DMS114 treated with DMSO at 0.1 percent for 48 hours (cell line): ENCODE results near the gene ISG15.
"Not testable (repeated sequence)": the region's sequence is repeated elsewhere in the genome, so short reads cannot be mapped to it uniquely, and the experiment has no call there.

Experiments
- DNase-seq: peaks from one replicate; lab custom pipeline; 2025; ENCODE audit not compliant: unreplicated experiment; lab: John Stamatoyannopoulos, UW

The ISG15 gene

DNA sequence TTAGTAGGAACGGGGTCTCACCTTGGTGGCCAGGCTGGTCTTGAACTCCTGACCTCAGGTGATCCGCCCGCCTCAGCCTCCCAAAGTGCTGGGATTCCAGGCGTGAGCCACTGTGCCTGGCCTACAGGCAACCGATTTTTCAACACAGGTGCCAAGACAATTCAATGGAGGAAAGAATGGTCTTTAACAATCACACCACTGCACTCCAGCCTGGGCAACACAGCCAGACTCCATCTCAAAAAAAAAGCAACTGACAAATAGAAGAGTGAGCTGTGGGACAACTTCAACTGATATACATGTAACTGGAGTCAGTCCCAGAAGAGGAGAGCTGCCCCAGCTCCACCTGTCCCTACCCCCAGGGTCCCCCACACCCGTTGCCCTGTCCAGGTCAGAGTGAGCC, 18.8 kb upstream of the ISG15 start:
- not testable (repeated sequence) for DNase-seq

DNA sequence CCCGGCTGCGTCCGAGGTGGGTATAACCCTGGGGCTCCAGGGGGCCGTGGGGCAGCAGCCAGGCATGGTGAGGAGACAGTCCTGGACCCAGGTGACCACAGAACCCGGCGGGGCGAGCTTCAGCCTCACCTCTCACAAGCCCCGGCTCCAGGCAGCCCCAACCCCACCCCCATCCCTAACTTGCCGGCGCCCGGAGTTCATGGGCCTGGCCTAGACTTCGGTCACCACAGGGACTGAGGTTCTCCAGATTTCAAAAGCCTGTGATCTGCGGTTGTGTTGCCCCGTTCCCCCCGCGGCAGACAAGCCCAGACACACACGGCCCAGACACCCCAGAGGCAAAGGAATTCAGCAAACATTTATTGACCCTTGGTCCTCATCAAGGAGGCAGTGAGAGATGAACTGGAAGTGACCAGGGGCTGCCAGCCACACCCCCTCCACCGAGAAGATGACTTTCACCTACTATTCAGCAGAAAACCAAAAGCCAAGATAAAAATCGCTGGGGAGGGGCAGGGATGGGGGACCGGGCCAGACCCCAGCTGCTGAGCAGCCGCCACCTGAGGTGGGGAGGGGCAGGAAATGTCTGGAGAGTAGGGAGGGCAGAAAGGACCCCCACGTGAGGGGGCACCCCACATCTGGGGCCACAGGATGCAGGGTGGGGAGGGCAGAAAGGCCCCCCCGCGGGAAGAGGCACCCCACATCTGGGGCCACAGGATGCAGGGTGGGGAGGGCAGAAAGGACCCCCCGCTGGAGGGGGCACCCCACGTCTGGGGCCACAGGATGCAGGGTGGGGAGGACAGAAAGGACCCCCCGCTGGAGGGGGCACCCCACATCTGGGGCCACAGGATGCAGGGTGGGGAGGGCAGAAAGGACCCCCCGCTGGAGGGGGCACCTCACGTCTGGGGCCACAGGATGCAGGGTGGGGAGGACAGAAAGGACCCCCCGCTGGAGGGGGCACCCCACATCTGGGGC, 17.3 kb upstream of the ISG15 start:
- DNase-seq: no peak

DNA sequence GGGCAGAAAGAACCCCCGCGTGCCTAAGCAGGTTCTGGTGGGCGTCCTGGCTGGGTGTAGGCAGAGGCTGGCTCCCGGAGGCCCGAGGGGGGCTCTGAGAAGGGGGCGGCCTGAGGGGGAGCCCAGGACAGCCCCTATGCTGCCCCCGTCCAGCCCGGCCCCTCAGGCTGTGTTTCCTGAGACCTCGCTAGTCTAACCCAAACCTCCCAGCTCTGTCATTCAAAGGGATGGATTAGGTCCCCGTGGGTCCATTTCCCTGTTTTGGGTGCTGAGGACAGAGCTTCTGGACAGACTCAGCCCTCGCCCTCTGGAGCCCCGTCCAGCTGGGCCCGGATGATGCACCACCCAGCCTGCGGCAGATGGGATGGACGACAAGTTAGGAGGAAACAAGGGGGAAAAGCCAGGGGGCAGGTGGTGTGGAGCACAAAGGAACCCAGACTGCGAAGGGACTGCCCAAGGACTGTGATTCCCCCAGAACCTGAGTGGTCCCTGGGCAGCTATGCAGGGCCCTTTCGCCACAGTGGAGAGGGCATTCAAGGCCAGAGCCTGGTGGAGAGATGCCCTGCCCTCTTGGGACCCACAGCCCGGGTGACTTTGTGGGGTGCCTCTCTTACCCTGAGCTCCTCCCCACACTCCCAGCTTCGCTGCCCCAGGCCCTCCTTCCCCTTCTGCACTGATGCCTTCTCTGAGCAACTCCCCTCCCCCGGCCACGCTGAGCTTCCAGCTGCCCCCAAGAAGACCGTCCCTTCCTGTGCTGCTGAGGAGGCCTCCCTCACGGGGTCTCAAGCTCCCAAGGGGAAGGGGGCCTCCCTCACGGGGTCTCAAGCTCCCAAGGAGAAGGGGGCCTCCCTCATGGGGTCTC, 16.2 kb upstream of the ISG15 start:
- no peak for DNase-seq

DNA sequence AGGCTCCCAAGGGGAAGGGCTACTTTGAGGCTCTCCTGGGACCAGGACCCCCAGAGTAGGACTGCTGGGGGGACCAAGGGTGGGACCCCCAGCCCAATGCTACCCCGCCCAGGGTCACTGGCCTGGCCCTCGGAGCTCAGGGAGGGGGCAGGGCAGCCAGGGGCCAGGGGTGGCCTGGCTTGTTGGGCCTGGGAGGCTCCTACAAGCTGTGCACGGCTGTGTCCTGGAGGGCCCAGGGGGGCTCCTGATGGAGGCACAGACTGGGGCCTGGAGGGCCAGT, 15.6 kb upstream of the ISG15 start:
- no peak for DNase-seq

DNA sequence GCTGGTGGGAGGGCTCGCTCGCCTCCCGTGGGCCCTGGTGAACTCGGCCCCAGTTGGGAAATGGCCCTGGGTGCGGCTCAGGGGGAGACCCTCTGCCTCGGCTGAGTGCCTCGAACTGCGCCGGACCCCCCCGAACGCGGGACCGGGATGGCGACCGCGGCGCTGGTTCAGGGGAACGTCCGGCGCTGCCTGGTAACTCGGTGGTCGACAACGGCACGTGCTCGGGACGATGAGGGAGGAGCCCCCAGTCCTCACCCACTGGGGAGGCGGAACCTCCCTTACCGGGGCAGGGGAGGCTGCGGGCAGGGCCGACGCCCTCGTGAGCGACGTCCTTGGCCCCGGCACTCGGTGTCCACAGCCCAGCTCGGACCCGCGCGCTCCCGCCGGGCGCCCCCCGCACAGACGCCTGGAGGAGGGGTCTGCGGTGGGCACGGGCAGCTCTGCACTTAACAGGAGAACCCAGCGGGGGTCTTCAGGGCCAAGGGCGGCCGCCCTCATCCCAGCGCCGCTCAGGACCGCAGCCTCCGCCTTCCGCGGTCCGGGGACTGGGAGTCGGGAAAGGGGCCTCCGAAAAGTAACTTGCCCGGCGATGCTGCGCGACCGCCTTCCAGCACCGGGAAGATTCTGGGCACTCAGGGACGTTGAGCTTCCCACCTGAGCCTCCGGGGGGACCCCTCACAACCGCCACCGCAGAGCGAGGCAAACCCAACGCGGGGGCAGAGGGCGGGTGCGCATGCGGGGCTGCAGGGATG, 15.1 kb upstream of the ISG15 start:
- DNase-seq: no peak

DNA sequence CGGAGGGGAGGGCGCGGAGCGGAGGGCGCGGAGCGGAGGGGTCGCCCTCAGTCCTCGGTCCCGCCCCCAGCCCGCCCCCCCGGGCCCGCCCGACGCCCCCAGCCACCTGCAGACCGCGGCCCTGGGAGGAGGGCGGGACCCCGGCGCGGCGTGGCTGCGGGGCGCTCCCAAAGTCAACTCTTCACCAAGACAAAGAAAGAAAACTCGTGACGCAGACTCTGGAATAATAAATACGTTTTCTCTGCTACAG, 14.6 kb upstream of the ISG15 start:
- no peak for DNase-seq

DNA sequence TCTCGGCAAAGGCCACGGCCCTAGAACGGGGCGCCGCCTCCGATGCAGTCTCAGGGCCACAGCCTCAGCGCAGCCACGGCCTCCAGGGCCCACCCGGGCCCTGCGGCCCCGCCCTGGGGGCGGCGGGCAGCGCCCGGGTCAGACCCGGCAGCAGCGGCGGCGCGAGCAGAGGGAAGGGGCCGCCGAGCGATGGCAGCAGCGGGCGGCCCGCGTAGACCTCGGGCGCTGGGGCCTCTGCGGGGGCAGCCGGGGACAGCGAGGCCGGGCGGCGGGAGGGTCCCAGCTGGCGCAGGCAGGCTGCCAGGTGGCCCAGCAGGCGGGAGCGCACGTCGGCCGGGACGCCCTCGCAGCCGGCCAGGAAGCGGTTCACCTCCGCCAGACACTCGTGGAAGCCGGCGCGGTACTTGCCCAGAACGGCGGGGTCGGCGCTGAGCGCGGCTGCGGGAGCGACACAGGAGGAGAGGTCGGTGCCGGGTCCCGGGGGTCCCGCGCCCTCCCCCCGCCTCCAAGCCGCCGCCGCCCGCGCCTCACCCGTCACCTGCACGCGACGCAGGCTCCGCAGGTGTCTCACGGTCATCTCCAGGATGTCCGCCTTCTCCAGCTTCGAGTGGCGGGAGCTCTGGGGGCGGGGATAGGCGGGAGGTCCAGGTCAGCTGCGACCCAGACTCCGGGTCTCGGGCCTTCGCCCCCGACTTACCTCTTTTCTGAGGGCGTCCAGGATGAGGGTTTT, 14.1 kb upstream of the ISG15 start:
- no peak for DNase-seq

DNA sequence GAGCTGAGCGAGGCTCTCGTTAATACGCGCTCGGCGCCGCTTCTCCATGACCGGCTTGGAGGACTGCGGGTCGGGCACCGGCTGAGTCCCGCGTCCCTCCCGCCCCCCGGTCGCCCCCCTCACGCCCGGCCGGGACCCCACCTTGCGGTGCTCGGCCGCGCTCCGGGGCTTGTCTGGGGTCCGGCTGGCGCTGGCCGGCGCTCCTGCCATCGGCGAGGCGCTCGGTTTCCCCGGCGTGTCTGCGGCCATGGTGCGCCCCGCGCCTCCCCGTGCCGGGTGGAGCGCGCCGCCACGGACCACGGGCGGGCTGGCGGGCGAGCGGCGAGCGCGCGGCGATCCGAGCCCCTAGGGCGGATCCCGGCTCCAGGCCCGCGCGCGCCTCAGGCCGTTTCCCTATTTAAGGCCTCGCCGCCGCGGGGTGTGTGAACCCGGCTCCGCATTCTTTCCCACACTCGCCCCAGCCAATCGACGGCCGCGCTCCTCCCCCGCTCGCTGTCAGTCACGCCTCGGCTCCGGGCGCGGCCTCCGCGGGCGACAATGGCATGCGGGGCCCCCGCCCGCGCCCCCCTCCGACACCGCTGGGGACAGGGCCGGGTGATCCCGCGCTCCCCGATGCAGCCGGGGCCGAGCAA, 13.5 kb upstream of the ISG15 start, which contains the start of gene HES4:
Gene HES4 (minus strand): TSS at position 373 of the 632 bp plus-strand sequence. CDS start 124 bp downstream, at position 249.
- peak; percentile 64 for DNase-seq

DNA sequence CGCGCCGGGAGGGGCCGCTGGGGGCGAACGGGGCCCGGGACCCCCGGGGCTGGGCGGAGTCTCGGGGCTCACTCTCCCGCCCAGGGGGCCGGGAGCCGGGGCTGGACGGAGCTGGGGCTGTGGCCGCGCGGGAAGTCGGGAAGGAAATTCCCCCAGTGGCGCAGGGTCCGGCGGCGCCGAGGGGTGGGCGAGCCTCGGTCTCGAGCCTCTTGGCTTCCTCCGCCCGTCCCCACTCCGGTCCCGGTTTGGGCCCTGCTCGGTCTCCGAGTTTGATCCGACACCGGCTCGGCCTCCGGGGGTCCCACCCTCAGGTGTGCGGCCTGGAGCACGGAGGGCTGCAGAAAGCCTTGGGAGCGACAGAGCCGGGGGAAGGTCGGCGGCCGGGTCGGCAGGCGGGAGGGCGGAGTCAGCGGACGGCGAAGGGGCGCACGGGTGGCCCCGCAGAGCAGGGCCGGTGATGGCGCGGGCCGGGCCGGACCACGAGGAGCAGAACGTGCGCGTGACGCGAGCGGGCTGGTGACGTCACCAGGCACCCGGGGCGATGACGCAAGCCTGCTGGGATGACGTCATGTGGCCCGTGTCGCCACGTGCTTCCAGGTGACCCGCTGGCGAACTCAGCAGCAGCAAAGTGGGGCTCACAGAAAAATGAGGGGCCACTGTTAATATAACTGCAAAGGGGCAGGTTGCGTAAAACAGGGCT, 12.8 kb upstream of the ISG15 start:
- peak; percentile 36 for DNase-seq

DNA sequence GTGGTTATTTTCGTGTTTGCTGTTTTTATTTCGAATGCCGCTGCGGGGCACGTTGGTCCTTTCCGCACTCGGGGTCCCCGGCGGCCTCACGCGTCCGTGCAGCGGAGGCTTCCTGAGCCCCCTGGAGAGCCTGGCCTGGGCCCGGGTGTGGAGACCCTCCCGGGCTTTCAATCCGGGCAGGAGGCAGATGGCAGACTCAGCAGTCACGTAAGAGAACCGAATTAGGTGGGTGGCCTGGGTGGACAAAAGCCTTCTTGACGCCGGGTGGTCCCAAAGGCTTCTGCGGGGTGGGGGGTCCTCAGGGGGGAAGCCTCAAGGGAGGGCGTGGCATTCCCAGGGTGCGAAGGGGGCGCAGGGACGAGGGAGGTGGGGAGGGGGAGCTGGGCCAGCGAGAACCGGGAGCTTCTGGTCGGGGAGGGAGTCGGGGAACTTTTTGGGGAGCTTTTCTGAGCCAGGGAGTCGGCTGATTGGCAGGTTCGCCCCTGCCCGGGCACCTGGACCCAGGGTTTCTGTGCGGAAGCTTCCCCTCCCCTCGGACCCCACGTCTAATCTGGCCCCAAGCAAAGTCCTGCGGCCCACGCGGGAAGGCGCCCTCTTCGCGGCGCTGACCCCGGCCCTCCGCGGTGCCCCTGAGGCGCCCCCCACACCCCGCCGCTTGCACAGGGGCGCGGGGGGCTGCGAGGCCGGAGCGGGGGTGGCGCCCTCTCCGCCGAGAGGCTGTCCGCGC, 12.1 kb upstream of the ISG15 start:
- no peak for DNase-seq

DNA sequence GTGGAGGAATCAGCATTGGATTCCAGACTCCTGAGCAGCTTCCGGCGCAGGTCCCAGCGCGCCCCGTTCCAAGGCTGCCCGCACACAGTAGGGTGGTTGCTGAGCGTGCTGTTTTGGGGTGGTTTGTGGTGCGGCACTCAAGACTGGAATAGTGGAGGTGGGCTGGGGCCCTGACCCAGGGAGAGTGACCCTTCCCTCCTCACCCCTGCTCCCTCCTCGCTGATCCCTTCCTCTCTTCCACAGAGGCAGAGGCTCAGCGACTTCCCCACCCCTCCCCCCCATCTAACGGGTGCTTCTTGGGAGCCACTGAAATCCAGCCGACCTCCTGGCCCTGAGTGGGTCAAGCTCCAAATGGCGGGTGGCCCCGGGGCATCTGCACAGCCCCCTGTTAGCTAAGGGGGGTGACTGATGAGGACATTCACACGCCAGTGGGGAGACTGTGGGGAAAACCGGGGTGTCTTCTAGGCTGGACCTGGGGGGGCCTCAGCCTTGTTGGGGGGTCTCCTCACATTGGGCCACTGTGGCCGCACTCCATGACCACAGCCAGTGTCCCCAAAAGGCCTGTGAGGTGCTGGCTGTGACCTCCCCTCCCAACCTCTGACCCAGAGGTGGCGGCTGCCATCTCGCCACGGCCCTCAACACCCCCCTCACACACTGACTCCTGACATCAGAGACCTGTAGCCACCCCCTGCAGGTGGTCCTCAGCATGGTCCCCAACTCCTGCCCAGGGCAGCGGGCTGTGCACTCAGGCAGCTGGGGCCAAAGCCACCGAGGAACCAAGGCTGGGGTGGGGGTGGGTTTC, 9.5 kb upstream of the ISG15 start:
- DNase-seq: no peak

DNA sequence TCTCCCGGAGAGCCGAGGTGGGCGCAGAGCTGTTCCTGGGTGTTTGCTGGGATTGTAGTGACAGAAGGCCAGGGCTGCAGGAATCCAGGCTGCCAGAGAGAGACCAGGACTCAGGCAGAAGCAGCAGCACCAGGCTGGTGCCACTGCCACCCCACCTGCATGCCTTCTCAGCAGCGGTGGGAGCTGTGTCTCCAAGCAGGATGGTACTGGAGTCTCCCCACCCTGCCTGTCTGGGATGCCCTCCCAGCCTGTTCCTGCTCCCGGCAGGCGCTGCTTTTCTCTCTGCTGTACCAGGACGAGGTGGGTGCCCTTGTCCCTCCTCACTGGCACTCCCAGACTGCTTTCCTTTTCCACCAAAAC, 8.9 kb upstream of the ISG15 start:
- DNase-seq: no peak

DNA sequence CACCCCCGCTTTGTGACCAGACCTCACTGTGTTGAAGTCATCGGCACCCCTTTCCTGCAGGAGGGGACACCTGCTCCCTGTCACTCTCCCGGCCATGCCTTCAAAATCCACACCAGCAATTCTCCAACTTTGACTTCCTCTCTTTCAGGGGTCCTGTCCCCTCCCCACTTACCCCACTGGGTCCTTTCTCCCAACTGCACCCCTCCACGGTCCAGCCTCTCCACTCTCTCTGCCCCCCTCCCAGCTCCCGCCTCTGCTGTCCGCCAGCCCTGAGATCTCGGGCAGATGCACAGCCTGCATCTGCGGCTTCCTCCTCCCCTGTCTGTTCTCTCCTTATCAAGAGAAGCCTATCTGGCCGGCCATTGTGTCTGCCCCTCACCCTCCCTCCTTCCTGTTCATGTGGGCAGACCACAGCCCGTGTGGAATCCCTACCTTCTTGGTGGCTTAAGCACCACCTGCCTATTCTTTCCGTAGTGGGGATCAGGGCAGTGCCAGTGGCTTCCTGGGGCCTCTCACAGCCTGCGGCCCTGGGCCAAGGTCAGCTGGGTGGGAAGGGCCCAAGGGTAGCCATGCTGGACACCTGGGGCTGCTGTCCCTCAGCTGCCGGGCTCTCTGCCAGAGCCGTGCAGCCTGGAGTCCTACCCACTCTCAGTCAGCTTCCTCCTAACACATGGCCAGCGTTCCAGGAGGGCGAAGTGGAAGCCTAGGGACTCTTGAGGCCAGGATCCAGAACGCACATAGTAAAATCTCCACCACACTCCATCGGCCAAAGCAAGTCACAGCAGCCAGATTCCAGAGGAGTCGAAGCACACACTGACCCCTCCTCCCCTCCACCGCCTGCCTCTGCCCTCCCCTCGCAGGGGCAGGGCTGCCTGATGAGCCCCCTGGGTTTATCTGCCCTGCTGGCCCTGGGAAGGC, 8.3 kb upstream of the ISG15 start:
- DNase-seq: no peak

DNA sequence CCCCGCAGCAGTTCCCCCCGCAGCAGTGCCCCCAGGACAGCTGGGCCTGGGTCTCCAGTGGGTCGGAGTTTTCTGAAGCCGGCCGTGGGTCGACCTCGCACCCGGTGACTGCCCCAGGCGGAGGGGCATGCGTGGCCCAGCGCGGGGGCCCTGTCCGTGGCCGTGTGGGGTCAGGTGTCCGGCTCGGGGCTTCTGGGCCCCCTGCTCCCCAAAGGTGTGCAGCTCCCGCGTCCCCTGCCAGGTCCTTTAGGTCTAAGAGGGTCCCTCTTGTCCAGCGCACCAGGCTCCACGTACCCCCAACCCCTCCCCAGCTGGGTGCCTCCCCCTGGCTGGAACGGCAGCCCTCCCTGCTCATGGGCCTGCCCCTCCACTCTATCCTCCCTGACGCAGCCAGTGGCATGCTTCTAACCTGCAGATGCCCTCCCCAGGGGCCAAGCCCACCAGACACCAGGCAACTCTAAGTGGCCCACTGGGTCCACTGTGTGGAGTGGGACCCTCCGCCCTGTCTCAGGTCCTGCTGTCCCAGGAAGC, 7.5 kb upstream of the ISG15 start:
- DNase-seq: no peak

DNA sequence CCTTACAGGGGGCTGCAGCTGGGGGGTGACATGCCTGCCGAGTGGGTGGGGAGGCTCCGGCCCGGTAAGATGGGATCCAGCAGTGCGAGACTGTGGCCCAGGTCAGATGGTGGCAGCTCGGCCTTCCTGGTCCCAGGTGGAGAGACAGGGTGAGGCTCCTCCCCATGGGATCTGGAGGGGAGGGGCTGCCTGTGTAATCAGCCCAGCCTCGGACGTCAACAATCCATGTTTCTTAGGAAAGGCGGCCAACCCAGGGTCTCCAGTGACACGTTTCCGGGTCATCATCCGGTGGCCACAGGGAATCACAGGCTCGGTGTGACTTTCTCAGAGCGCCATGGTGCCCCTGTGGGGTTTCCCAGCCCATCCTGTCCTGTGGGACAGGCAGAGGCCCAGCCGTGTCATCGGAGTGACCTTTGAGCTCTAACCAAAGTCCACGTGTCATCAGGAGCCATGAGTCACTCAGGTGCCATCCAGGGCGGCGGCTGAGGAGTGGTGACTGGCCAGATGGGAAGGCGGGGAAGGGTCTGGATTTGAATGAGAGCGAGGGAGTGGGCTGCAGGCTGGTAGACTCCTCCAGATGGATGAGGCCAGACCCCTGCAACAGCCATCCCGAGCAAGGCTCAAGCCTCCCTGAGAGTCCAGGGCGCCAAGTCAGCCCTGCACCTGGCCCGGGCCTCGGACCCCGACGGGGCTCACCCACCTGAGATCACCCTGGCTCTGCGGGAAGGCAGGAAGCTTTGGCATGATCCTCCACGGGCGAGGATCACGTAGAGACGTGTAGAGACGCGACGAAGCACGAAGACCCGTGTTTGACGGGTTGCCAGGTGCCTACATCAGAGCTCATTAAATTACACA, 6.8 kb upstream of the ISG15 start:
- DNase-seq: no peak

DNA sequence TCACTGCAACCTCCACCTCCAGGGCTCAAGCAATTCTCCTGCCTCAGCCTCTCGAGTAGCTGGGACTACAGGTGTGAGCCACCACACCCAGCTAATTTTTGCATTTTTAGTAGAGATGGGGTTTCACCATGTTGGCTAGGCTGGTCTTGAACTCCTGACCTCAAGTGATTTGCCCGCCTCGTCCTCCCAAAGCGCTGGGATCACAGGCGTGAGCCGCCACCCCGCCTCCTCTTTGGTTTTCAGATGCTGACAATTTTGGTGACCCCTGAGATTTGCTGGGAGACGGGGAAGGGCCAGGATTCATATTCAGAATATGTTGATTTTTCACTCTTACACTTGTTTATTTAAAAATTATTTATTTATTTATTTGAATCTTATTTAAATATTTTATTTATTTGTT, 3.2 kb upstream of the ISG15 start:
- not testable (repeated sequence) for DNase-seq
